Heart right ventricle (tissue), 16 donors: ENCODE results near the gene GPRIN2. TPM values are rescaled to one million over a fixed set of nuclear protein-coding genes. Genes with fewer than 3 reads are reported as not detected.
"Not testable (repeated sequence)": the region's sequence is repeated elsewhere in the genome, so short reads cannot be mapped to it uniquely, and the experiment has no call there.

ENCODE experiments used
- ATAC-seq, 8 donors: fragments of 200-7000 bp; cut with Tn5 transposase; one replicate each; pipeline ENCODE4 v1.9.1; 2020; ENCODE audit warnings: mild to moderate bottlenecking in 8 of 8, moderate library complexity in 8 of 8, moderate number of reproducible peaks in 1 of 8
- DNase-seq, 2 donors: peaks; one replicate each; pipeline ENCODE4 v3.0.0-alpha.2; 2020
- H3K27ac ChIP-seq, 10 donors: fragments of 200-600 bp; sonication (generic) in 2 of 10; one replicate each; pipeline versions ENCODE4 v1.5.0 to v1.8.0; 2020 to 2022; ENCODE audit warnings: mild to moderate bottlenecking in 3 of 10
- H3K27me3 ChIP-seq, 7 donors: fragments of 200-600 bp; one replicate each; pipeline ENCODE4 v1.8.0; 2021 to 2022; ENCODE audit warnings: mild to moderate bottlenecking in 2 of 7
- H3K36me3 ChIP-seq, 9 donors: fragments of 200-600 bp; sonication (generic) in 1 of 9; one replicate each; pipeline versions ENCODE4 v1.5.0 to v1.8.0; 2020 to 2022; ENCODE audit warnings: mild to moderate bottlenecking in 2 of 9
- H3K4me1 ChIP-seq, 9 donors: fragments of 200-600 bp; sonication (generic) in 1 of 9; one replicate each; pipeline versions ENCODE4 v1.5.0 to v1.8.0; 2020 to 2022; ENCODE audit warnings: mild to moderate bottlenecking in 4 of 9
- H3K4me3 ChIP-seq, 10 donors: fragments of 200-600 bp; sonication (generic) in 2 of 10; one replicate each; pipeline versions ENCODE4 v1.5.0 to v1.8.0; 2020 to 2022; ENCODE audit warnings: mild to moderate bottlenecking in 7 of 10, moderate library complexity in 2 of 10
- H3K9me3 ChIP-seq, 11 donors: fragments of 200-600 bp in 10 of 11; sonication (generic) in 2 of 11; one replicate each; pipeline versions ENCODE4 v1.5.0 to v1.8.0; 2013 to 2022; ENCODE audit warnings: mild to moderate bottlenecking in 2 of 11, control low read depth in 1 of 11, moderate library complexity in 1 of 11
- CTCF ChIP-seq, 9 donors: fragments of 200-600 bp; sonication (generic) in 2 of 9; IDR thresholded peaks; one replicate each; pipeline versions ENCODE4 v1.5.0 to v1.8.0; 2021 to 2022; ENCODE audit warnings: antibody characterized with exemption in 9 of 9, mild to moderate bottlenecking in 5 of 9, moderate library complexity in 1 of 9
- WGBS, 2 donors: extraction: QIAGEN DNeasy Blood & Tissue Kit; methylation state at CpG; one replicate each; pipeline ENCODE4 v1.1.7; 2013; ENCODE audit warnings: inconsistent platforms in 1 of 2; 5-methylcytosine and 5-hydroxymethylcytosine counted together
- intact Hi-C, 10 donors: fragments of 100-400 bp; cut with DNase I; formaldehyde crosslinking; loops; one replicate each; pipeline versions ENCODE4 v1.11.1 to v1.14.2; 2022
- polyA plus RNA-seq, 2 donors: library from polyadenylated mRNA; stranded (reverse); fragments of 200-250 nt; gene quantifications; one replicate each; pipeline ENCODE4 v1.2.3, GENCODE V29; 2013
- total RNA-seq, 10 donors: library from RNA; stranded (reverse); fragmentation: NEBNext Ultra II Directional in 3 of 10; extraction: Animal tissue kit (Norgen Biotek cat#: 25700) in 3 of 10; gene quantifications; one replicate each; pipeline versions ENCODE4 v1.2.1 to v1.2.4, GENCODE V29; 2021 to 2023
- donor health status: Arrhythmogenic right ventricular cardiomyopathy.
- donor health status: ischemic (EF 13 %, LVEDD 7.1; RV severe dilation, severe dysfunction).
- donor health status: healthy with polysubstance abuse.
- donor health status: DM: no; HTN: yes; CAD: no.
- donor health status: DM: no; HTN: no; CAD: no.
- donor health status: ischemic (EF 25% LVEDD 6.9; RV normal size, moderate dysfunction).
- donor health status: ischemic (EF 25% LVEDD 5.7; RV mildly dilated, moderate dysfunction).
- donor health status: healthy.
- donor health status: DM: yes; HTN: yes; CAD: no.
- donor health status: Ischemic cardiomyopathy.
- donor health status: ischemic (EF 35%, LVEDD 5.7; RV mildly dilated, moderate dysfunction).
- donor health status: nonischemic (EF 11% LVEDD 7.7; RV severe dilation, severe dysfunction).
- donor health status: DM: yes; HTN: yes; CAD: no.
- donor health status: PGD.
- donor health status: ischemic (EF 29% LVEDD 5.4; RV normal size, mild dysfunction).
- donor health status: nonischemic (EF 23%, LVEDD 6.1; RV moderate dilation, normal function).

GPRIN2 gene
- total and polyA plus RNA-seq, 12 donors = 0.13 TPM; not detected in 11

- DNase-seq (no peak), ATAC-seq (no peak)
- Histone ChIP-seq H3K9me3 (no peaks in the 10 kb centered on the region), H3K27me3 (peaks cover 0 to 79% (median 56%) of the 10 kb centered on the region in 7 donors), H3K27ac (no peak overlapping the region), H3K36me3 (no peaks in the 10 kb centered on the region), H3K4me1 (peaks cover 0 to 8% (median 4%) of the 10 kb centered on the region in 9 donors), H3K4me3 (no peak overlapping the region)
- no peak for TF ChIP-seq CTCF (IDR thresholded peaks at IDR 0.05)
- WGBS, 2 donors = 69 to 76% methylated on average over 5 of the region's 5 CpGs
- intact Hi-C loops = no loop called here
These were observed 19.1 kb downstream of the GPRIN2 start for GRCh38 chr10:46537309-46537708.

DNA sequence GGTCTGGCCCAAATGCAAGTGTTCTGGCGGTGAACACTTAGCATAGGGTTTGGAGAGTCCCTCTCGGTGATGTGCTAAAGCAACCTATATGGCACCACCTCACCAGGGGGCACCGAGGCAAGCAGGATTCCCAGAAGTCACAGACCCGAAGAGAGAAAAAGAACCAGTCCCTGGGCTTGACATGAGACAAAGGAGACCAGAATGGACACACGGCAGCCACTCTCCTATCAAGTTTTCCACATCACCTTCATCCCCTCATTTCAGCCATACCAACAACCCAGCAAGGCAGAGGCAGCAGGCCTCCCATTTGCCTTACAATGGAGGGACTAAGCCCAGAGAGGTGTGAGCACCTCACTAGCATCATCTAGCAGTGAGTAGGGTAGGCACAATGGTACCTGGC lies 19.7 kb downstream of the GPRIN2 start:
- no peaks in the 10 kb centered on the region for H3K36me3 ChIP-seq
- no peaks in the 10 kb centered on the region for H3K9me3 ChIP-seq
- H3K4me3 ChIP-seq = no peak overlapping the region
- intact Hi-C loops = no loop called here
- H3K27ac ChIP-seq = no peak overlapping the region
- H3K27me3 ChIP-seq = peaks cover 0 to 84% (median 51%) of the 10 kb centered on the region in 7 donors
- no peak for TF ChIP-seq CTCF (IDR thresholded peaks at IDR 0.05)
- WGBS, 2 donors = 84 to 86% methylated on average over 5 of the region's 5 CpGs
- ATAC-seq (peak in 1 of 8 donors; percentile 9), DNase-seq (no peak)
- peaks cover 0 to 8% (median 4%) of the 10 kb centered on the region in 9 donors for H3K4me1 ChIP-seq

DNA sequence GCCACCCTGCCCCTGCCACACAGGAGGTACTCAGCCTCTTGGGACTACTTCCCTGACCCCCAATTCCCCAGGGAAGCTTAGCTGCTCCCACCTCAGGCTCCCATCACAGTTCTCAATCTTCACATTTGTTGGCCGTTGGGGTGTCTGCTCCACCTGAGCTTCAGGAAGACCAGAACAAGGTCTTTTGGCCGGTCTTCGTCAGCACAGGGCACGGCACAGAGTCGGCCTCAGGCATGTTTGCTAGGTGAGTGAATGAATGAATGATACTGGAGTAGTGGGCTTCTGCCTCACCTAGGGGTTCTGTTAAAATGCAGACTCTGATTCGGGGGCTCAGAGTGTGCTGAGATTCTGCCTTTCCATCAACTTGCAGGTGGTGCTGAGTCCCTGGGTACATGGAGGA lies 20.3 kb downstream of the GPRIN2 start:
- intact Hi-C loops = no loop called here

GRCh38 chr10:46534828-46535524 lies 21.5 kb downstream of the GPRIN2 start:
- no peak for DNase-seq
- intact Hi-C loops = no loop called here
- TF ChIP-seq CTCF (IDR thresholded peaks at IDR 0.05) = no peak
- Histone ChIP-seq H3K36me3 (no peaks in the 10 kb centered on the region), H3K4me1 (no peaks in the 10 kb centered on the region), H3K4me3 (no peak overlapping the region), H3K27me3 (peaks cover 0 to 85% (median 39%) of the 10 kb centered on the region in 7 donors), H3K27ac (no peak overlapping the region), H3K9me3 (no peaks in the 10 kb centered on the region)
- no peak for ATAC-seq
- WGBS, 2 donors = 75 to 77% methylated on average over 6 of the region's 6 CpGs

More for the DNA sequence above, 20.3 kb downstream of the GPRIN2 start:
- H3K4me3 ChIP-seq = no peak overlapping the region
- no peaks in the 10 kb centered on the region for H3K9me3 ChIP-seq
- no peaks in the 10 kb centered on the region for H3K36me3 ChIP-seq
- WGBS, 2 donors = 90 to 92% methylated on average over 6 of the region's 6 CpGs
- no peak for ATAC-seq
- peaks cover 0 to 6% (median 3%) of the 10 kb centered on the region in 9 donors for H3K4me1 ChIP-seq
- H3K27ac ChIP-seq = no peak overlapping the region
- TF ChIP-seq CTCF (IDR thresholded peaks at IDR 0.05) = no peak
- peaks cover 0 to 86% (median 47%) of the 10 kb centered on the region in 7 donors for H3K27me3 ChIP-seq
- DNase-seq = no peak

DNA sequence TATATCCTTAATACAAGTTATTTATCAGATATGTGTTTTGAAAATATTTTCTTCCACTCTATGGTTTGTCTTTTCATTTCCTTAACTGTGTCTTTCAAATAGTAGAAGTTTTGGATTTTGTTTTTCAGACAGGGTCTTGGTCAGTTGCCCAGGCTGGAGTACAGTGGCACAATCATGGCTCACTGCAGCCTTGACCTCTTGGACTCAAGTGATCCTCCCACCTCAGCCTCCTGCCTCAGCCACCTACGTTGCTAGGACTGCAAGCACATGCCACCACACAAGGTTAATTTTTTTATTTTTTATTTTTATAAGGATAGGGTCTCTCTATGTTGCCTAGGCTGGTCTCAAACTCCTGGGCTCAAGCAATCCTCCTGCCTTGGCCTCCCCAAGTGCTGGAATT lies 24.2 kb downstream of the GPRIN2 start:
- H3K27ac ChIP-seq, H3K36me3 ChIP-seq, H3K9me3 ChIP-seq, H3K4me1 ChIP-seq, intact Hi-C loops, H3K4me3 ChIP-seq, DNase-seq, ATAC-seq: not testable (repeated sequence)
- 70 to 72% methylated on average over 1 of the region's 1 CpG for WGBS, 2 donors
- peaks cover 0 to 73% (median 18%) of the 10 kb centered on the region in 7 donors for H3K27me3 ChIP-seq
